K562 (cell line): Measurements from ENCODE around the gene HAO2. TPM values are rescaled to one million over a fixed set of nuclear protein-coding genes. Genes with fewer than 3 reads are reported as not detected.

Experiments used
- ATAC-seq: fragments of 200-7000 bp; cut with Tn5 transposase; 3 replicates; pipeline ENCODE4 v1.9.1; 2020; ENCODE audit warnings: moderate library complexity
- BruUV-seq: library from RNA; stranded (reverse); fragments of 400-500 nt; replicated peaks from 2 replicates; lab custom pipeline; 2021; lab: Mats Ljungman, UMichigan
- CTCF ChIA-PET: fragments of 300-600 bp; formaldehyde crosslinking; extraction: SDS; loops from one replicate; lab custom pipeline; 2021; ENCODE audit warnings: low intra/inter-chr PET ratio; lab: Yijun Ruan, JAX
- POLR2A ChIA-PET: fragments of 300-600, 350-650 bp; sonication (Branson Sonifier 250); formaldehyde crosslinking; extraction: SDS; loops from one replicate; lab custom pipeline; 2021; ENCODE audit warnings: antibody characterized with exemption, inconsistent platforms; lab: Yijun Ruan, JAX
- DNase-seq, 4 experiments: peaks; one replicate each; pipeline versions ENCODE4 v3.0.0 to v3.0.0-alpha.2; 2011 to 2018; ENCODE audit warnings: low spot score in 3 of 4, mixed read lengths in 3 of 4; ENCODE audit errors: extremely low read depth in 1 of 4
- FAIRE-seq: peaks from 2 replicates; lab custom pipeline; 2011; peaks lifted over from hg19 to GRCh38; lab: Jason Lieb, UNC
- H2AFZ ChIP-seq: 2 replicates; pipeline ENCODE4 v1.6.0; 2011; ENCODE audit warnings: low read depth, low read length, control low read depth, inconsistent platforms
- H3K27ac ChIP-seq: fragments of 200-600 bp; 3 replicates; pipeline ENCODE4 v1.8.0; 2011; ENCODE audit warnings: low read depth, mild to moderate bottlenecking, control low read depth, inconsistent platforms, low read length, moderate library complexity, mixed read lengths; ENCODE audit errors: extremely low read depth
- H3K27me3 ChIP-seq, 2 experiments: fragments of 300-600 bp in 1 of 2; 2 replicates in 1 of 2; 3 replicates in 1 of 2; pipeline versions ENCODE4 v1.6.0 to v1.8.0; 2011; ENCODE audit warnings: inconsistent platforms in 2 of 2, low read length in 2 of 2, mild to moderate bottlenecking in 1 of 2, mixed read lengths in 1 of 2, moderate library complexity in 1 of 2; ENCODE audit not compliant: control insufficient read depth in 2 of 2, insufficient read depth in 2 of 2
- H3K36me3 ChIP-seq: fragments of 300-600 bp; 3 replicates; pipeline ENCODE4 v1.8.0; 2011; ENCODE audit warnings: mild to moderate bottlenecking, low read length, inconsistent platforms; ENCODE audit not compliant: control insufficient read depth, insufficient read depth
- H3K4me1 ChIP-seq, 2 experiments: fragments of 200-600 bp in 1 of 2; replicated peaks in 1 of 2; 2 replicates in 1 of 2; 3 replicates in 1 of 2; pipeline versions ENCODE4 v1.5.1 to v1.8.0; 2011; ENCODE audit warnings: inconsistent platforms in 2 of 2, low read length in 2 of 2, mild to moderate bottlenecking in 1 of 2, mixed read lengths in 1 of 2, moderate library complexity in 1 of 2; ENCODE audit not compliant: control insufficient read depth in 2 of 2, insufficient read depth in 2 of 2
- H3K4me2 ChIP-seq: 2 replicates; pipeline ENCODE4 v1.6.1; 2011; ENCODE audit warnings: low read length, control low read depth, inconsistent platforms, mixed read lengths; ENCODE audit not compliant: insufficient read depth
- H3K4me3 ChIP-seq: fragments of 200-600 bp; sonication (generic), shearing (Covaris generic); 2 replicates; pipeline ENCODE4 v1.5.1; 2016; ENCODE audit warnings: control low read depth, inconsistent platforms
- H3K79me2 ChIP-seq: fragments of 200-600 bp; 3 replicates; pipeline ENCODE4 v1.8.0; 2011; ENCODE audit warnings: low read length, inconsistent platforms; ENCODE audit not compliant: control insufficient read depth, insufficient read depth
- H3K9ac ChIP-seq, 2 experiments: 2 replicates each; pipeline versions ENCODE4 v1.6.0 to v1.6.1; 2011; ENCODE audit warnings: low read depth in 2 of 2, low read length in 2 of 2, control low read depth in 1 of 2, inconsistent platforms in 1 of 2, mild to moderate bottlenecking in 1 of 2, mixed read lengths in 1 of 2; ENCODE audit not compliant: insufficient read depth in 1 of 2
- H3K9me1 ChIP-seq: one replicate; pipeline ENCODE4 v1.6.0; 2011; ENCODE audit warnings: inconsistent platforms, mild to moderate bottlenecking, low read length, moderate library complexity; ENCODE audit not compliant: control insufficient read depth, insufficient read depth
- H3K9me3 ChIP-seq: replicated peaks from 2 replicates; pipeline ENCODE4 v1.5.1; 2011; ENCODE audit warnings: low read depth, low read length, inconsistent platforms; ENCODE audit not compliant: control insufficient read depth, insufficient read depth
- H4K20me1 ChIP-seq: replicated peaks from 2 replicates; pipeline ENCODE4 v1.6.1; 2011; ENCODE audit warnings: low read length, inconsistent platforms, mixed read lengths; ENCODE audit not compliant: control insufficient read depth, insufficient read depth
- CXXC5 ChIP-seq: fragments of 250-450 bp; sonication (Bioruptor Pico); IDR thresholded peaks from 2 replicates; pipeline ENCODE4 v1.8.0; 2022; ENCODE audit warnings: inconsistent platforms, mild to moderate bottlenecking, moderate library complexity
- GABPB1 ChIP-seq: sonication (generic); formaldehyde crosslinking; IDR thresholded peaks from 2 replicates; pipeline ENCODE4 v1.8.0; 2022; ENCODE audit warnings: mild to moderate bottlenecking, missing genetic modification reagents
- HNRNPUL1 ChIP-seq: fragments of 200-400 bp; formaldehyde crosslinking; IDR thresholded peaks from 2 replicates; pipeline ENCODE4 v1.6.1; 2017; ENCODE audit warnings: low read length
- IFI16 ChIP-seq: fragments of 250-450 bp; sonication (Bioruptor Pico); IDR thresholded peaks from 2 replicates; pipeline ENCODE4 v2.1.2; 2022; ENCODE audit warnings: mild to moderate bottlenecking, inconsistent platforms
- MLLT1 ChIP-seq, 2 experiments: fragments of 450-650 bp; IDR thresholded peaks; 2 replicates each; pipeline ENCODE4 v1.6.1; 2016
- MTA2 ChIP-seq: fragments of 450-650 bp; IDR thresholded peaks from 2 replicates; pipeline ENCODE4 v1.6.1; 2016; ENCODE audit warnings: low read depth
- PURB ChIP-seq: sonication (generic); formaldehyde crosslinking; IDR thresholded peaks from 2 replicates; pipeline ENCODE4 v1.9.0; 2021; ENCODE audit warnings: low read depth, mild to moderate bottlenecking, missing genetic modification reagents
- SAFB2 ChIP-seq: fragments of 200-400 bp; formaldehyde crosslinking; IDR thresholded peaks from 2 replicates; pipeline ENCODE4 v1.6.1; 2018; ENCODE audit warnings: borderline replicate concordance, low read length, low read depth, moderate library complexity; ENCODE audit not compliant: severe bottlenecking
- SMARCC2 ChIP-seq: fragments of 450-650 bp; IDR thresholded peaks from 2 replicates; pipeline ENCODE4 v1.6.1; 2017; ENCODE audit warnings: antibody characterized with exemption, moderate library complexity, mild to moderate bottlenecking, low read depth
- TFAM ChIP-seq: fragments of 250-450 bp; sonication (Bioruptor Pico); conservative IDR thresholded peaks from 2 replicates; pipeline ENCODE4 v1.5.0; 2021; ENCODE audit warnings: mild to moderate bottlenecking, moderate library complexity
- ZNF41 ChIP-seq: fragments of 250-450 bp; sonication (Bioruptor Pico); conservative IDR thresholded peaks from 2 replicates; pipeline ENCODE4 v1.4.0; 2020; ENCODE audit warnings: mild to moderate bottlenecking
- ZNF445 ChIP-seq: fragments of 250-450 bp; sonication (Bioruptor Pico); IDR thresholded peaks from 2 replicates; pipeline ENCODE4 v1.4.0; 2020; ENCODE audit warnings: low read depth, mild to moderate bottlenecking, moderate library complexity
- WGBS: fragments of 100-300 bp; shearing (Covaris generic); methylation state at CpG from one replicate; pipeline ENCODE4 v1.1.6; 2016; ENCODE audit warnings: low coverage, mixed read lengths; ENCODE audit not compliant: insufficient coverage; ENCODE audit errors: missing lambda C conversion rate; 5-methylcytosine and 5-hydroxymethylcytosine counted together
- in situ Hi-C: fragments of 300-500 bp; cut with MboI; formaldehyde crosslinking; loops from 4 replicates; pipeline ENCODE4 v1.15.0; 2018; ENCODE audit warnings: inconsistent platforms, mixed read lengths
- intact Hi-C: fragments of 100-400 bp; cut with micrococcal nuclease; formaldehyde crosslinking; loops from 2 replicates; pipeline ENCODE4 v1.14.2; 2022
- polyA plus RNA-seq, 8 experiments: library from polyadenylated mRNA; depleted of rRNA in 4 of 8; stranded (reverse) in 5 of 8; unstranded in 3 of 8; fragments of >200 nt; fragmentation: Nextera tagmentation in 2 of 8; fragmentation: Illumina TruSeq in 1 of 8; extraction: Ambion mirVana in 2 of 8; extraction: Trizol in 1 of 8; gene quantifications; 2 replicates each; pipeline versions ENCODE4 v1.2.1 to v1.2.3, GENCODE V29; 2011 to 2014; ENCODE audit warnings: inconsistent platforms in 1 of 8, missing spikeins in 1 of 8
- total RNA-seq, 7 experiments: library from RNA; depleted of rRNA in 6 of 7; stranded (reverse); fragments of >200 nt in 6 of 7; fragmentation: Illumina TruSeq in 2 of 7; extraction: Trizol in 2 of 7; gene quantifications; 2 replicates each; pipeline versions ENCODE4 v1.2.1 to v1.2.3, GENCODE V29; 2011 to 2021; ENCODE audit warnings: low replicate concordance in 1 of 7

Gene HAO2
- total and polyA plus RNA-seq, 9 of the 15 experiments (the other 6 are each of a cell fraction or from before 2014, with no cell fraction given), result not detected

GRCh38 chr1:119353836-119354235 lies 14.7 kb upstream of the HAO2 start:
- no peak for FAIRE-seq

More at GRCh38 chr1:119353836-119354235, 14.7 kb upstream of the HAO2 start:
- Histone ChIP-seq H3K36me3 (no peaks in the 10 kb centered on the region), H3K79me2 (no peaks in the 10 kb centered on the region), H3K27ac (no peak overlapping the region), H4K20me1 (no peaks in the 10 kb centered on the region; the same call in 1 of the 2 replicates), H3K9me3 (no peaks in the 10 kb centered on the region), H3K4me2 (no peak overlapping the region), H3K27me3 (no peaks in the 10 kb centered on the region), H3K4me3 (no peak overlapping the region), H3K9ac (no peak overlapping the region), H3K9me1 (no peaks in the 10 kb centered on the region), H2AFZ (no peak overlapping the region), H3K4me1 (no peaks in the 10 kb centered on the region)
- ChIA-PET POLR2A (interaction anchor here (0.6 kb wide), 2 partner anchors 96 to 144 kb away, joined by 3 to 4 read pairs; no protein-coding TSS in a partner anchor), CTCF (no interaction called here)
- BruUV-seq, result no TSS peak
- ATAC-seq (no peak), DNase-seq (no peak)
- TF ChIP-seq PURB (CRISPR knock-in tag) (no peak), GABPB1 (CRISPR knock-in tag) (no peak), HNRNPUL1 (no peak), IFI16 (no peak), TFAM (CRISPR knock-in tag) (no peak), SMARCC2 (no peak), MLLT1 (IDR thresholded peaks at IDR 0.05) (no peak), ZNF445 (no peak), SAFB2 (no peak), ZNF41 (CRISPR knock-in tag) (no peak), CXXC5 (CRISPR knock-in tag) (no peak), MTA2 (no peak)
- WGBS, result 0% methylated on average over 3 of the region's 3 CpGs
- intact Hi-C loops, result no loop called here
- in situ Hi-C loops, result no loop called here
